Germinal center (tissue), 1 donor: Measurements from ENCODE around the gene SKAP2.

ENCODE experiments used
- DNase-seq: peaks from one replicate; pipeline ENCODE4 v3.0.0; 2012; ENCODE audit warnings: mixed read lengths, low spot score

Gene SKAP2

GRCh38 chr7:26637610-26638009, 226.8 kb downstream of the SKAP2 start:
- no peak for DNase-seq

GRCh38 chr7:26636808-26637207, 227.6 kb downstream of the SKAP2 start:
- DNase-seq = no peak

GRCh38 chr7:26633557-26633956, 230.8 kb downstream of the SKAP2 start:
- no peak for DNase-seq

GRCh38 chr7:26631601-26632000, 232.8 kb downstream of the SKAP2 start:
- no peak for DNase-seq

- DNase-seq = no peak
Observed at GRCh38 chr7:26630941-26631580, 233.3 kb downstream of the SKAP2 start.

- DNase-seq = no peak
Observed at GRCh38 chr7:26630361-26630760, 234.0 kb downstream of the SKAP2 start.

GRCh38 chr7:26629696-26630095, 234.7 kb downstream of the SKAP2 start:
- no peak for DNase-seq

- no peak for DNase-seq
Observed at GRCh38 chr7:26627891-26628341, 236.5 kb downstream of the SKAP2 start.

- DNase-seq = no peak
Observed at GRCh38 chr7:26627221-26627620, 237.2 kb downstream of the SKAP2 start.

- DNase-seq = no peak
Observed at GRCh38 chr7:26626687-26627086, 237.7 kb downstream of the SKAP2 start.

GRCh38 chr7:26626156-26626555, 238.2 kb downstream of the SKAP2 start:
- DNase-seq = no peak

- DNase-seq = no peak
Observed at GRCh38 chr7:26625286-26625685, 239.1 kb downstream of the SKAP2 start.

GRCh38 chr7:26624839-26625238, 239.6 kb downstream of the SKAP2 start:
- no peak for DNase-seq

- DNase-seq = no peak
Observed at GRCh38 chr7:26624431-26624830, 240.0 kb downstream of the SKAP2 start.

GRCh38 chr7:26620352-26620751, 244.0 kb downstream of the SKAP2 start:
- DNase-seq = no peak

- no peak for DNase-seq
Observed at GRCh38 chr7:26619348-26619984, 244.9 kb downstream of the SKAP2 start.

- no peak for DNase-seq
Observed at GRCh38 chr7:26618898-26619297, 245.5 kb downstream of the SKAP2 start.

- DNase-seq = no peak
Observed at GRCh38 chr7:26618449-26618848, 245.9 kb downstream of the SKAP2 start.
